Measurements from ENCODE around the gene ASTN2.

ASTN2 gene

GRCh38 chr9:117253261-117253660 is 161.6 kb downstream of the ASTN2 start:
- DNase-seq (ENCODE audit: low read depth in 3 of 3, low spot score in 1 of 3): no peak

DNA sequence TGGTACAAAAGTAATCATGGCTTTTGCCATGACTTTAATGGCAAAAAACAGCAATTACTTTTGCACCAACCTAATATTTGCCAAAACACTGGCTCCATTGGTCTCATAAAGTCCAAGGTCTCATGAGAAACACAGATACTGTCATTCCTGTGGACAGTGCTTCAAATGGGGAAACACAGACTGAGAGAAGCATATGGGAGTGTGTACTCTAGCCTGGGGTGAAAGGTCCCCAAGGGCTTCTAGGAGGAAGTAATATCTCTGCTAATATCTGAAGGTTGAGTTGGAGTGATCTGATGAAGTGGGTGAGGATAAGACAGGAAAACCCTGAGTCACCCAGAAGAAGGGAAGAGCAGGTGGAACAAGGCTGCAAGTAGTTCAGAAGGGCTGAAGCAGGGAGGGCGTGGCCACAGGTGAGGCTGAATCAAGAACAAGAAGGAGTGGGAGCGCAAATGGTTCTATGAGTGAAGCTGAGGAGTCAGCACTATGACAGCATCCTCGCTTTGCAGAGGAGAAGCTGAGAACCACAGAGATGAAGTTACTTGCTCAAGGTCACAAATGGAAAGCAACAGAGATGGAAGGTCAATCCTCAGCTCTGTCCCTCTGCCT is 164.1 kb downstream of the ASTN2 start:
- no peak for DNase-seq (ENCODE audit: low read depth in 3 of 3, low spot score in 1 of 3)

DNA sequence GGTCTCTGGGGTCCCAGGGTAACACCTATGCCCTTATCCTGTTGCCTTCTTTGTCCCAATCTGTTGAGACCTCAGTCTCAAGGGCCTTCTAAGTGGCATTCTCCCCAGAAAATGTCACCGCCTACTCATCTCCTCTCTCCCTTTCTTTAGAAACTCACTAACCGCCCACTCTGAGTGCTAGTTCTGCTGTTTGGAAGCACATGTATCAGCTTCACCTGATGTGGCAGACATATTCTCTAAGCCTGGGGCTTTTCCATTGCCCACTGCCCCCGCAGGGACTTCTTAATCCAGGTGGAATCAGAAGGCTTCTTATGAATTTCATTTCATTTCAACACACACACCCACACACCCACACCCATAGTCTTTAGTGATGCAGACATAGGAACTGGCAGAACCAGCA is 165.1 kb downstream of the ASTN2 start:
- no peak for DNase-seq (ENCODE audit: low read depth in 3 of 3, low spot score in 1 of 3)

DNA sequence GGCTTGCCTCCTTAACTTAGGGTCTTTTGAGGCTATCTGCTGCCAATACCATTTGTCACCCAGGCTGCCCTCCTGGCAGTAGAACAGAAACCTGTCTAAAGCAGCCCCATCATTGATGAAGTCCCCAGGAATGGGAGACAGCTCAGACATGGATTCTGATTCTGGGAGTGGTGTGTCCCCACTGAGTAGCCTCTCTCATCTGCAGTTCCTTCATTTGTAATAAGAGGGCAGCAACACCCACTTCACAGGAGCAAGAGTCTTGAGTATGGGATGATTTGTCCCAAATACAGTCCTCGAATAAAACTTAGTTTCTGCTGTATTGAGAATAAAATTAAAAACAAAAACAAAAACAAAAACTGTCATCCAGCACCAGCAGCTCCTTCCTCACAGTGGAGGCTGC is 167.6 kb downstream of the ASTN2 start:
- DNase-seq (ENCODE audit: low read depth in 3 of 3, low spot score in 1 of 3): no peak

- no peak for DNase-seq (ENCODE audit: low read depth in 3 of 3, low spot score in 1 of 3)
Measured at GRCh38 chr9:117245175-117245829, 169.6 kb downstream of the ASTN2 start.

DNA sequence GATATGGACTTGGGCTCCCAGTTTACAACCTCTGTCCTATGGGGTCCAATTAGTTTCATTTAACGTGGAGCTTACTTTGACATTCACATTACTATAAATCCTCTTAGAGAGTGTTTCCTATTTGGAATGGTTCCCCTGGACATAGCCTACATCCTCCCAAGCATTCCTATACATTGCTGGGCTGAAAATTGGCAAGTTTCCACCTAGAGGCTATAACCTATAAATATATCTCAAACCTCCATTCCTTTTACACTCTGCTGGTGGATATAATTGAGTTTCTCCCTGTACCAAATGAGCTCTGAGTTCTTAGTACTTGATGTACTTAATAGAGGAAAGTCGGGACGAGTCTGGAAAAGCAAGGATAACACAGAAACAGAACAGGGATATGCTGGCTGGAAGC is 172.8 kb downstream of the ASTN2 start:
- no peak for DNase-seq (ENCODE audit: low read depth in 3 of 3, low spot score in 1 of 3)

GRCh38 chr9:117239428-117239827 is 175.4 kb downstream of the ASTN2 start:
- DNase-seq (ENCODE audit: low read depth in 3 of 3, low spot score in 1 of 3): no peak

DNA sequence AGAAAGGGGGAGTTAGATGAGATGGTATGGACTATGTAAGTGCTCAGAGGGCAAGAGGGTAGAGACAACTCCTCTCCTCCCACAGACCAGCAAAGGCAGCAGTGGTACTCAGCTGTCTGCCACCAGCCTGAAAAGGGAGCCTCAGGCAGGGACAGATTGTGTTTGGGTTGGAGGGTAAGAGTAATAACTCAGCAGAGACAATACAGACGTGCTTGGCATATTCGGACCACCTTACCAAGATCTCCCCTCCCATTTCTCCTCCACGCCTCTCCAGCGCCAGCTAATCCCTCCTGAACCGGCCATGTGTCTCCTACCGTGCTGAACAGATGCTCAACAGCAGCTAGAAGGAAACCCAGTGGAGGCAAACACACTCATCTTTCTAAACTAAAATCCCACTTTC is 180.8 kb downstream of the ASTN2 start:
- DNase-seq (ENCODE audit: low read depth in 3 of 3, low spot score in 1 of 3): no peak

DNA sequence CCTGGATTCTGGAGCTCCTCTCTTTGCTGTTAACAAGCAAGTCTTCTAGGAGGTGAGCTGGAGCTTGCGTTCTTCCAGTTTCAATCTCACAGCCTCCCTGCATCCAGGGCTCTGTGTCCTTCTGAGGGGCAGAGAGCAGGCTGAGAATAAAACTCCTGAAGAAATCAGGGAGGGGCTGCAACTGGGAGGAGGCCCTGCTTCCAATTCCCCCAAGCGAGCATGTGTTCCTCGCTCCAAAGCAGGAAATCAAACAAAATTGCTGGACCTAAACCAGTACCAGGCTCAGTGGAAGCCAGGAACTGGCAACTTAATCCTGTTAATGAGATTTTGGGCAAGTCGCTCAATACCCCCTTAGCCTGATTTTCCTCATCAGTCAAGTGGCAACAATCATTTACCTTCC is 181.8 kb downstream of the ASTN2 start:
- no peak for DNase-seq (ENCODE audit: low read depth in 3 of 3, low spot score in 1 of 3)

DNA sequence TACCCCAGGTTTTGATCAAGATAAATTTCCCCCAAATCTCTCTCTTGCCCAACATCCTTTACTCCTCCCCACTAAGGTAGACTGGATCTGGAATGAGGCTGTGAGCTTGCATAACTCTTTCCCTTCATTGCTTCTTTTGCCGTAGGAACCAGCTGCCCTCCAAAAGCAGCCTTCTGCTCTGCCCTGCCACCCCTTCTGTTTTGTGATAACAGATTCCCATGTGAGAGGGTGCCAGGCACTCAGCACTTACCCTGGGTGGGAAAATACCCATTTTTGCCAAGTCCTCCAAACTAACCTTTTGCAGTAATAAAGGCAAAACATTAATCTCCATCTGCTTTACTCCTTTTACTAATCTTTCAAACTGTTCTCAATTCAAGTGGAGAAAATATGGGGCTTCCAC is 182.6 kb downstream of the ASTN2 start:
- DNase-seq (ENCODE audit: low read depth in 3 of 3, low spot score in 1 of 3): no peak

- DNase-seq (ENCODE audit: low read depth in 3 of 3, low spot score in 1 of 3): no peak
Measured at GRCh38 chr9:117231012-117231411, 183.8 kb downstream of the ASTN2 start.

GRCh38 chr9:117224695-117225094 is 190.2 kb downstream of the ASTN2 start:
- no peak for DNase-seq (ENCODE audit: low read depth in 3 of 3, low spot score in 1 of 3)

DNA sequence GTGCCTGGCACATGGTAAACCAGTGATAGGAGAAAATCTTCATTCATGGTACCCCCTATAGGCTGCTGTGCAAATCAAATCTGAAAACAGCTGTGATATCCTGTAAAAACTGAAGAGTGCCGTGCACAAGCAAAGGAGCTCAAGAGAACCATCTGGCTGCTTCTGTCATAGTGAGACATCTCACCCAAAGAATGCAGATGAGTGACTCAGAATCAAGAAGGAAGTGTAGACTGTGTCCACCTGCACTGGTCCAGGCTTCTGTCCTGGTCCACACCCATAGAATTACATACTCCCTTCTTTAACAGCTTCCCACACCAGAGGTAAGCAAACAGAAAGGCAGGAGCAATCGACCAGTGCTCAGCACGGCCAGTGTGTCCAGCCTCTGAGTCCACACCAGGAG is 195.9 kb downstream of the ASTN2 start:
- DNase-seq (ENCODE audit: low read depth in 3 of 3, low spot score in 1 of 3): no peak

GRCh38 chr9:117214416-117214815 is 200.4 kb downstream of the ASTN2 start:
- no peak for DNase-seq (ENCODE audit: low read depth in 3 of 3, low spot score in 1 of 3)

GRCh38 chr9:117211280-117211679 is 203.6 kb downstream of the ASTN2 start:
- DNase-seq (ENCODE audit: low read depth in 3 of 3, low spot score in 1 of 3): no peak

DNA sequence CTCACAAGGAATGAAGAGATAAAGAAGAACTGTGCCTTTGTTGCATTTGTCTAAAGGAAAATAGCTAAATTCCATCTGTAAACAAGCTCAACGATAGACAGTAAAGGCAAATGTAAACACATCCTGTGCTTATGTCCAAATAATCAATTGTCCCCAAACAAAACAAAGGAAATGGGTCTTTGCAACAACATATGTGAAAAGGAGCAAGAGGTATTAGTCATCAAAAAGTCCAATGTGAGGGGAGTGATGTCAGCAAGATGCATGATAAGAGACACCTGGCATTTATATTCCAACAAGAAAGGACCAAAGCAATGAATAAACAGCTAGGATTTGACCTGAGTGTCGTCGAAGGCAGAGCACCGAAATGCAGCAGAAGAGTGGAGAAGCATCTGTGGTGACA is 209.1 kb downstream of the ASTN2 start:
- DNase-seq (ENCODE audit: low read depth in 3 of 3, low spot score in 1 of 3): no peak

- no peak for DNase-seq (ENCODE audit: low read depth in 3 of 3, low spot score in 1 of 3)
Measured at GRCh38 chr9:117204971-117205370, 209.9 kb downstream of the ASTN2 start.

DNA sequence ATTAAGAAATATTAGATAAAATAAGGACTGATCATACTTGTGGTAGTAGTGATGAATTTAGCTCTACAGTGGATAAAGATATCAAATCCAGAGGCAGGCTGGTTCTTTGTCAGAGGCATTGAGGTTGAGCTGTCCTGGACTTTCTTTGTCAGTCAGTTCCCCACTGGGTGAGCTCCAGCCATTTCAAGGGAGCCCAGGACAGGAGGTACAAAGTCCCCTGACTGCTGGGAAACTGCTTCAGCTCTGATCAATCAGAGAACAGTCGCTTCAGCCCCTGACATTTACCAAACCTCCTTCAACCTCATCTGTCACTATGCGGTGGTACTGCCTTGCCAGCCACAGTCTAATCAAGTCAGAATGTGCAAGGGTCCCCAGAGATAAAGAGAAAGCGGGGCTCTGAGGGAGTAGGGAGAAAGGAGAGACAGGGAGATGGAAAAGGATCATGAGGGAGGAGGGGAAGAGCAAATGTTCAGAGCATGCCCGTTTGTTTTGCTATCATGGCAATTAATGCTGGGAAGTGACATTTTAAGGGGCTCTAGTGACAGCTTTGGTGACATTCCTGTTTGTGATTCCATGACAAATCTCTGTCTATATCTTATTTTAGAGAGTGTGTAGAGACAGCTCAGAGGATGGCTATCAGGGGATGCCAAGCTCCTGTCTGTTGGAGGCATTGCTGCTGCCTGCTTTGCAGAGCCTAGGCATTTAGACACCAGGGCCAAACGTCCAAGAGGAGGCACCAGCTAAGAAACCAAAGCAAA is 223.2 kb downstream of the ASTN2 start:
- DNase-seq (ENCODE audit: low read depth in 3 of 3, low spot score in 1 of 3): no peak

DNA sequence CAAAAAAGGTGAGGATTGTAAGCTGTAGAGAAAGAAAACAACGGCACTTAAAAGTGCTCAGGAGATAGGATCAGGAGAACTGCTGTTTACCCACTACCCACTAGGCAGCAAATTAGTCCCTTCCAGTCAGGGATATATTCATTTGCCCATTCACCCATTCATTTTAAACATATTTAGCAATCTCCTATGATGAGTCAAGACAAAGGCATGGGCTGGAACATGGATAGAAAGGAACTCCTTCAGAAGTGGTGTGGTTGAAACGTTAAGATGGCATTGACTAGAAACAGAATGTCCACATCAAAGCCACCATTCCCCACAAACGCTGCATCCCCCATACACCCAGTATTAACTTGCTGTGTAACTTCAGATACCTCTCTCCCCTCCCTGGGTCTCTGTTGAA is 225.7 kb downstream of the ASTN2 start:
- no peak for DNase-seq (ENCODE audit: low read depth in 3 of 3, low spot score in 1 of 3)

- no peak for DNase-seq (ENCODE audit: low read depth in 3 of 3, low spot score in 1 of 3)
Measured at GRCh38 chr9:117188394-117188793, 226.5 kb downstream of the ASTN2 start.

- DNase-seq (ENCODE audit: low read depth in 3 of 3, low spot score in 1 of 3): no peak
Measured at GRCh38 chr9:117187498-117187897, 227.4 kb downstream of the ASTN2 start.

GRCh38 chr9:117184173-117184572 is 230.7 kb downstream of the ASTN2 start:
- DNase-seq (ENCODE audit: low read depth in 3 of 3, low spot score in 1 of 3): no peak

DNA sequence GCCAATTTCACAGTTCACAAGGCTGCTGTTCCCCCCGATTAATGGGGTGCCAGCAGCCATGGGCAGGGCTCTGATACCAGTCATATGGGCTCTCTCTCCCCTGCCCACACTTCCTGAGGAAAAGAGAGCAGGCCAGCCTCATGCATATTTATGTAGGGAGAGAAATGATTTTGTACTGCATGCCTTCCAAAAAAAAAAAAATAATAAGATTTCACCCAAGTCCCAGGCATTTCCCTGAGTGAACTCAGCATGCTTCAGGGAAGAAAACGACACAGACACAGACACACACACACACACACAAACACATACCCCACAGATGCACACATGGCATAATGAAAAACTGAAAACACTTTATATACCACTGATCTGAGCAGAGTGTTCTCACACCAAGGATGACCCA is 232.8 kb downstream of the ASTN2 start:
- no peak for DNase-seq (ENCODE audit: low read depth in 3 of 3, low spot score in 1 of 3)
